ENCODE data around the gene MAML1.

MAML1 gene

DNA sequence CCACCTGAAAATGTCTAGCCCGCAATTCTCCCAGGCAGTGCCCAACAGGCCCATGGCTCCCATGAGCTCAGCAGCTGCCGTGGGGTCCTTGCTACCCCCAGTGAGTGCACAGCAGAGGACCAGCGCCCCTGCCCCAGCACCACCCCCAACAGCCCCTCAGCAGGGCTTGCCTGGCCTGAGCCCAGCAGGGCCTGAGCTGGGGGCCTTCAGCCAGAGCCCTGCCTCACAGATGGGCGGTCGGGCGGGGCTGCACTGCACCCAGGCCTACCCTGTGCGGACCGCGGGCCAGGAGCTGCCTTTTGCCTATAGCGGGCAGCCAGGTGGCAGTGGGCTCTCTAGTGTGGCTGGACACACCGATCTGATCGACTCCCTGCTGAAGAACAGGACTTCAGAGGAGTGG lies 41.8 kb downstream of the MAML1 start:
- H3K4me2 ChIP-seq = no peak overlapping the region
- no peaks in the 10 kb centered on the region for H3K27me3 ChIP-seq (ENCODE audit: insufficient read depth, low read depth)

DNA sequence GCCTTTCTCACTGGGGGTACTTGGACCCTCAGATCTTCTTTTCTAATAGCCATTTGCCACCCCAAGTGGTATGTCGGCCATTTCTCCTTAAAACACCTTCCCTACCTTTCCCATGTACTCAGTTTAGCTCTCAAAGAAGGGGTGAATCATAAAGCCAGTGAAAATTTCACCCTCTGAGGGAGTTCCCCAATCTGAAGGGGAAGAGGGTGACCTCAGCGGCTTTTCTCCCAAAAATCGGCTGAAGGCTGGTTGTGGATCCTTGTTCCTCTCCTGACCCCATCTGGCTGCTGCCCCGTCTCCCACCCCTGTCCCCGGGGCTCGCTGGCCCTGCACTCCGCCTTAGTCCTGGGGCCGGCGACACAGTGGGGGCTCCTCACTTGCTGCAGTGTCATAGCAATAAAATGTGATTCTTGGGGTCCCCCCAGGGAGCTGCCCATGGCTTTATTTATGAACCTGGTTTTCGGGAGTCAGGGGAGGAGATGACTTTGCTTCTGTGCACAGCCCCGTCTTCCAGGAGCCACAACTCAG lies 43.9 kb downstream of the MAML1 start:
- Histone ChIP-seq H3K4me3 (IDR thresholded peaks at IDR 0.05; ENCODE audit: insufficient read depth, low read depth, low read length) (no peak overlapping the region), H3K9ac (no peak overlapping the region), H3K27me3 (ENCODE audit: insufficient read depth, low read depth) (no peaks in the 10 kb centered on the region), H3K36me3 (ENCODE audit: insufficient read depth) (no peaks in the 10 kb centered on the region), H2AFZ (ENCODE audit: low read depth) (no peak overlapping the region), H3K4me1 (ENCODE audit: low read depth, poor library complexity, severe bottlenecking) (no peaks in the 10 kb centered on the region), H3K27ac (no peak overlapping the region), H4K20me1 (ENCODE audit: insufficient read depth) (no peaks in the 10 kb centered on the region), H3K4me2 (no peak overlapping the region), H3K79me2 (ENCODE audit: insufficient read depth, low read depth) (no peaks in the 10 kb centered on the region)
- no peak for TF ChIP-seq CTCF (conservative IDR thresholded peaks at IDR 0.05; ENCODE audit: low read depth, low read length)

More for the DNA sequence above, 41.8 kb downstream of the MAML1 start:
- Histone ChIP-seq H3K4me3 (IDR thresholded peaks at IDR 0.05; ENCODE audit: insufficient read depth, low read depth, low read length) (no peak overlapping the region), H3K27ac (no peak overlapping the region), H3K36me3 (ENCODE audit: insufficient read depth) (no peaks in the 10 kb centered on the region), H3K4me1 (ENCODE audit: low read depth, poor library complexity, severe bottlenecking) (no peaks in the 10 kb centered on the region), H2AFZ (ENCODE audit: low read depth) (no peak overlapping the region), H4K20me1 (ENCODE audit: insufficient read depth) (no peaks in the 10 kb centered on the region), H3K9ac (no peak overlapping the region), H3K79me2 (ENCODE audit: insufficient read depth, low read depth) (no peaks in the 10 kb centered on the region)
- no peak for TF ChIP-seq CTCF (conservative IDR thresholded peaks at IDR 0.05; ENCODE audit: low read depth, low read length)

- Histone ChIP-seq H2AFZ (ENCODE audit: low read depth) (no peak overlapping the region), H3K4me1 (ENCODE audit: low read depth, poor library complexity, severe bottlenecking) (no peaks in the 10 kb centered on the region), H3K27me3 (ENCODE audit: insufficient read depth, low read depth) (no peaks in the 10 kb centered on the region), H3K9ac (no peak overlapping the region), H3K27ac (no peak overlapping the region), H4K20me1 (ENCODE audit: insufficient read depth) (no peaks in the 10 kb centered on the region), H3K4me3 (IDR thresholded peaks at IDR 0.05; ENCODE audit: insufficient read depth, low read depth, low read length) (no peak overlapping the region), H3K36me3 (ENCODE audit: insufficient read depth) (no peaks in the 10 kb centered on the region), H3K4me2 (no peak overlapping the region), H3K79me2 (ENCODE audit: insufficient read depth, low read depth) (no peaks in the 10 kb centered on the region)
- no peak for TF ChIP-seq CTCF (conservative IDR thresholded peaks at IDR 0.05; ENCODE audit: low read depth, low read length)
These were observed 44.8 kb downstream of the MAML1 start for GRCh38 chr5:179777456-179777855.

DNA sequence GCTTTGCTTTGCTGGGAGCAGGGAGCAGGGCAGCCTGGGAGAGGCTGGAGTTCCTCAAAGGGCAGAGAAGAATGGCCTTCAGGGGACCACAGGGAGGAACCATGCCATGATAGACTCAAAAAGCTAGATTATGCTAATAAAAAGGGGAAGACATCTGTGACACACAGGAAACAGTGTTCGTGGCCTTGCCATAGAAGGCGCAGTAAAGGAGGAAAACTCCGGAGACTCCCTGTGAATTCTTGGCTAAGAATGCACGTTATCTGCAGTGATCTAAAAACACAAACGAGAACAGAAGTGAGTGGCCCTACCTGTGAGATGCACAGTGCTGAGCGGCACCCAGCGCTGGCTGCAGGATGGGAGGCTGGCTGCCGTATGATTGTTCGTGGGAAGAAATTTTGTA lies 45.3 kb downstream of the MAML1 start:
- Histone ChIP-seq H3K36me3 (ENCODE audit: insufficient read depth) (no peaks in the 10 kb centered on the region), H3K4me1 (ENCODE audit: low read depth, poor library complexity, severe bottlenecking) (no peaks in the 10 kb centered on the region), H3K27me3 (ENCODE audit: insufficient read depth, low read depth) (no peaks in the 10 kb centered on the region), H3K4me2 (no peak overlapping the region), H4K20me1 (ENCODE audit: insufficient read depth) (no peaks in the 10 kb centered on the region), H3K4me3 (IDR thresholded peaks at IDR 0.05; ENCODE audit: insufficient read depth, low read depth, low read length) (no peak overlapping the region), H3K9ac (no peak overlapping the region), H3K79me2 (ENCODE audit: insufficient read depth, low read depth) (no peaks in the 10 kb centered on the region), H3K27ac (no peak overlapping the region), H2AFZ (ENCODE audit: low read depth) (no peak overlapping the region)
- TF ChIP-seq CTCF (conservative IDR thresholded peaks at IDR 0.05; ENCODE audit: low read depth, low read length) = no peak
